Measurements from ENCODE around the gene CEP85L. TPM values are rescaled to one million over a fixed set of nuclear protein-coding genes. Genes with fewer than 3 reads are reported as not detected.

CEP85L gene
- total RNA-seq, 1 donor from 2014 or later = 16.8 TPM

- Mint-ChIP-seq H3K9me3 (no peaks in the 10 kb centered on the region), H3K4me1 (peaks cover 6% of the 10 kb centered on the region), H3K27me3 (ENCODE audit: low read depth) (no peaks in the 10 kb centered on the region), H3K4me3 (no peak overlapping the region), H3K27ac (ENCODE audit: unreplicated experiment) (no peak overlapping the region), H3K36me3 (ENCODE audit: low read depth) (no peaks in the 10 kb centered on the region)
- no peak for TF ChIP-seq CTCF (conservative IDR thresholded peaks at IDR 0.05)
- DNase-seq (ENCODE audit: low read depth, low spot score) = no peak
These were observed 102.8 kb downstream of the CEP85L start for GRCh38 chr6:118548613-118549012.

DNA sequence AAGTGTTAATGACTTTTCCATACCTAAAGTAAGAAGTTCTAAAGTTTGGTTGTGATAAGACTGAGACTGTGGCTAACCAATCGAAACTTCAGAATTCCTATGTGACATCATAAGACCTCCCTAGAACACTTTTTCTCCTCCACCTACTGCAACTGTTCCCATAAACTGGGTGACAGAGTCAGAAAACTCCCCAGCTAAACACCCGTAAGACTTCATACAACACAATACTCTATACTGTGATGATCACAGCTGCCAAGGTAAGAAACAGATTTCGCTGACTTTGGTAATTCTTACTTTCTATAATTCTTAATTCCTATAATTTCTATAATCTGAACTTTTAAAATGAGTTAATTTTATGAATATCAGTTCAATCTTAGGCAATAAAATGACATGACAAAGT is 103.3 kb downstream of the CEP85L start, which contains the start of gene PLN:
Gene PLN, plus strand, starts transcription at position 161 of the 400 bp plus-strand sequence. CDS start 10,626 bp downstream, outside the sequence.
- TF ChIP-seq CTCF (conservative IDR thresholded peaks at IDR 0.05) = no peak
- Mint-ChIP-seq H3K4me1 (peaks cover 6% of the 10 kb centered on the region), H3K27ac (ENCODE audit: unreplicated experiment) (peak within 1 kb of the TSS; percentile 21), H3K4me3 (no peak within 1 kb of the TSS), H3K27me3 (ENCODE audit: low read depth) (no peaks in the 10 kb centered on the region), H3K9me3 (no peaks in the 10 kb centered on the region), H3K36me3 (ENCODE audit: low read depth) (no peaks in the 10 kb centered on the region)
- DNase-seq (ENCODE audit: low read depth, low spot score) = no peak

- no peak overlapping the region for H3K27ac Mint-ChIP-seq (ENCODE audit: unreplicated experiment)
- H3K4me1 Mint-ChIP-seq = peaks cover 6% of the 10 kb centered on the region
- no peak for DNase-seq (ENCODE audit: low read depth, low spot score)
- no peak overlapping the region for H3K4me3 Mint-ChIP-seq
- peaks cover 2% of the 10 kb centered on the region for H3K9me3 Mint-ChIP-seq
- peaks cover 2% of the 10 kb centered on the region for H3K36me3 Mint-ChIP-seq (ENCODE audit: low read depth)
- H3K27me3 Mint-ChIP-seq (ENCODE audit: low read depth) = no peaks in the 10 kb centered on the region
- no peak for TF ChIP-seq CTCF (conservative IDR thresholded peaks at IDR 0.05)
These were observed 104.5 kb downstream of the CEP85L start for GRCh38 chr6:118546880-118547218.

GRCh38 chr6:118546164-118546879 is 105.1 kb downstream of the CEP85L start:
- no peak overlapping the region for H3K27ac Mint-ChIP-seq (ENCODE audit: unreplicated experiment)
- DNase-seq (ENCODE audit: low read depth, low spot score) = no peak
- H3K27me3 Mint-ChIP-seq (ENCODE audit: low read depth) = no peaks in the 10 kb centered on the region
- H3K36me3 Mint-ChIP-seq (ENCODE audit: low read depth) = peaks cover 2% of the 10 kb centered on the region
- H3K4me3 Mint-ChIP-seq = no peak overlapping the region
- TF ChIP-seq CTCF (conservative IDR thresholded peaks at IDR 0.05) = no peak
- peaks cover 2% of the 10 kb centered on the region for H3K9me3 Mint-ChIP-seq
- peaks cover 6% of the 10 kb centered on the region for H3K4me1 Mint-ChIP-seq

GRCh38 chr6:118544105-118544504 is 107.3 kb downstream of the CEP85L start:
- H3K36me3 Mint-ChIP-seq (ENCODE audit: low read depth) = peaks cover 2% of the 10 kb centered on the region
- H3K4me3 Mint-ChIP-seq = no peak overlapping the region
- peaks cover 2% of the 10 kb centered on the region for H3K9me3 Mint-ChIP-seq
- no peaks in the 10 kb centered on the region for H3K27me3 Mint-ChIP-seq (ENCODE audit: low read depth)
- H3K4me1 Mint-ChIP-seq = no peaks in the 10 kb centered on the region
- TF ChIP-seq CTCF (conservative IDR thresholded peaks at IDR 0.05) = no peak
- no peak for DNase-seq (ENCODE audit: low read depth, low spot score)
- no peak overlapping the region for H3K27ac Mint-ChIP-seq (ENCODE audit: unreplicated experiment)
